ENCODE measurements around the gene MAD1L1. TPM values are rescaled to one million over a fixed set of nuclear protein-coding genes. Genes with fewer than 3 reads are reported as not detected.

Gene MAD1L1
- total and polyA plus RNA-seq, 2 of the 4 experiments (the other 2 are of a cell fraction): 29.0 to 40.9 TPM

DNA sequence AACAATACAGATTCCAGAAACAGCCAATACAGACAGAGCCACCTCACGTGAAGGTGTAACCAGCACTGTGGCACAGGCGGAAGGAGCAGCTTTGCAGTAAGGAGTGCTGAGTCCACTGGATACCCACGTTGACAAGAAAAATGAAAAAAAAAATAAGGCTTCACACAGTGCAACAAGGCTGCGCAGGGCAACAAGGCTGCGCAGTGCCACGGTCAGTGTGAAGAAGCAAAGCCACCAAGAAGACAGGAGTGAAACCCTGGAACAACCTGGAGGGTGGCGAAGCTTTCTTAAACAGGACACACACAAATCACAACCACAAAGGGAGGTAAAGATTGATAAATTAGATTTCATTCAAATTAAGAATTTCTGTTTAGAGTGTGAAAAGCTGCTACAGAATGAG, 204.0 kb downstream of the MAD1L1 start:
- dilution Hi-C loops (cut with HindIII; ENCODE audit: low sequenced_read_pairs, unreplicated experiment): no loop called here
- no peak overlapping the region for H4K8ac ChIP-seq (ENCODE audit: low read depth in 2 of 2, low read length in 2 of 2)
- H3K79me1 ChIP-seq (ENCODE audit: low read depth in 1 of 2, low read length in 2 of 2): peaks cover 10 to 16% of the 10 kb centered on the region in 2 experiments; a peak in 2 of 4 replicates
- H3K14ac ChIP-seq (replicated peaks; ENCODE audit: low read depth, low read length): no peak overlapping the region
- CTCF ChIA-PET: no interaction called here
- H3K9ac ChIP-seq (ENCODE audit: low read depth, low read length): no peak overlapping the region
- H4K91ac ChIP-seq (ENCODE audit: insufficient read depth, low read depth, low read length): no peak overlapping the region
- H3K4me2 ChIP-seq (ENCODE audit: low read depth, low read length): no peak overlapping the region
- no peak overlapping the region for H3K4me3 ChIP-seq (ENCODE audit: insufficient read depth, low read depth, low read length)
- H3K4me1 ChIP-seq (ENCODE audit: control insufficient read depth, insufficient read depth, low read length): peaks cover 9% of the 10 kb centered on the region
- no peak overlapping the region for H2AK5ac ChIP-seq (ENCODE audit: low read depth, low read length)
- peaks cover 10% of the 10 kb centered on the region for H3K9me1 ChIP-seq (ENCODE audit: insufficient read depth, low read length)
- no peak overlapping the region for H2BK20ac ChIP-seq (ENCODE audit: low read depth, low read length)
- TF ChIP-seq MAFK (IDR thresholded peaks at IDR 0.05; ENCODE audit: low read depth, low read length) (no peak), RFX5 (IDR thresholded peaks at IDR 0.05; ENCODE audit: low read depth, low read length) (no peak), SMC3 (IDR thresholded peaks at IDR 0.05; ENCODE audit: low read depth, low read length) (no peak), ELK1 (IDR thresholded peaks at IDR 0.05; ENCODE audit: borderline replicate concordance, low read depth, low read length) (no peak), NFE2L2 (IDR thresholded peaks at IDR 0.05; ENCODE audit: low read depth, low read length) (no peak), BHLHE40 (IDR thresholded peaks at IDR 0.05; ENCODE audit: low read depth, low read length) (no peak), CEBPB (IDR thresholded peaks at IDR 0.05; ENCODE audit: low read depth, low read length) (no peak), MXI1 (IDR thresholded peaks at IDR 0.05; ENCODE audit: borderline replicate concordance, low read depth, low read length) (no peak), CHD1 (IDR thresholded peaks at IDR 0.05; ENCODE audit: low read depth, low read length) (no peak), USF2 (IDR thresholded peaks at IDR 0.05; ENCODE audit: low read depth, low read length) (no peak)
- TF ChIP-seq, protein P1, sequence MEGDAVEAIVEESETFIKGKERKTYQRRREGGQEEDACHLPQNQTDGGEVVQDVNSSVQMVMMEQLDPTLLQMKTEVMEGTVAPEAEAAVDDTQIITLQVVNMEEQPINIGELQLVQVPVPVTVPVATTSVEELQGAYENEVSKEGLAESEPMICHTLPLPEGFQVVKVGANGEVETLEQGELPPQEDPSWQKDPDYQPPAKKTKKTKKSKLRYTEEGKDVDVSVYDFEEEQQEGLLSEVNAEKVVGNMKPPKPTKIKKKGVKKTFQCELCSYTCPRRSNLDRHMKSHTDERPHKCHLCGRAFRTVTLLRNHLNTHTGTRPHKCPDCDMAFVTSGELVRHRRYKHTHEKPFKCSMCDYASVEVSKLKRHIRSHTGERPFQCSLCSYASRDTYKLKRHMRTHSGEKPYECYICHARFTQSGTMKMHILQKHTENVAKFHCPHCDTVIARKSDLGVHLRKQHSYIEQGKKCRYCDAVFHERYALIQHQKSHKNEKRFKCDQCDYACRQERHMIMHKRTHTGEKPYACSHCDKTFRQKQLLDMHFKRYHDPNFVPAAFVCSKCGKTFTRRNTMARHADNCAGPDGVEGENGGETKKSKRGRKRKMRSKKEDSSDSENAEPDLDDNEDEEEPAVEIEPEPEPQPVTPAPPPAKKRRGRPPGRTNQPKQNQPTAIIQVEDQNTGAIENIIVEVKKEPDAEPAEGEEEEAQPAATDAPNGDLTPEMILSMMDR (conservative IDR thresholded peaks at IDR 0.05; ENCODE audit: low read depth, low read length): no peak
- no peaks in the 10 kb centered on the region for H3K27me3 ChIP-seq (ENCODE audit: control insufficient read depth, insufficient read depth, low read length)
- H2AFZ ChIP-seq (replicated peaks; ENCODE audit: low read length, poor library complexity): no peak overlapping the region
- H2AK9ac ChIP-seq (replicated peaks; ENCODE audit: low read depth, low read length, poor library complexity): no peak overlapping the region
- H3K4ac ChIP-seq (ENCODE audit: low read depth, low read length): no peak overlapping the region
- H3K18ac ChIP-seq (ENCODE audit: low read depth, low read length): no peak overlapping the region
- H3K36me3 ChIP-seq (ENCODE audit: control insufficient read depth, insufficient read depth, low read length): no peaks in the 10 kb centered on the region
- ATAC-seq (ENCODE audit: low read depth) (no peak), DNase-seq (no peak)
- peaks cover 10% of the 10 kb centered on the region; the same call in 1 of the 2 replicates for H4K20me1 ChIP-seq (ENCODE audit: insufficient read depth, low read length)
- no peak overlapping the region for H2BK15ac ChIP-seq (ENCODE audit: low read depth, low read length)
- no peak overlapping the region for H3K27ac ChIP-seq (ENCODE audit: insufficient read depth, low read length)
- no peak overlapping the region for H3K23ac ChIP-seq (ENCODE audit: low read depth, low read length)
- H2BK5ac ChIP-seq (ENCODE audit: low read depth, low read length, poor library complexity, severe bottlenecking): no peak overlapping the region
- 67% methylated on average over 1 of the region's 7 CpGs; no CpG with 5 or more reads in 1 of the 2 experiments for WGBS, 2 experiments (ENCODE audit: extremely low coverage in 2 of 2, insufficient read length in 1 of 2)
- in situ Hi-C loops (cut with MboI; ENCODE audit: low sequenced_read_pairs): no loop called here
- H2BK120ac ChIP-seq (ENCODE audit: low read depth, low read length): no peak overlapping the region
- H4K5ac ChIP-seq (ENCODE audit: low read depth, low read length): no peak overlapping the region
- peaks cover 24% of the 10 kb centered on the region for H3K9me3 ChIP-seq (ENCODE audit: control insufficient read depth, insufficient read depth, low read length)
- POLR2A ChIA-PET (ENCODE audit: unreplicated experiment): no interaction called here
- BruUV-seq (replicated peaks): no TSS peak
- no peak overlapping the region for H3K56ac ChIP-seq (ENCODE audit: extremely low read depth, insufficient read depth, low read length)
- intact Hi-C loops (cut with micrococcal nuclease): no loop called here
